Globus pallidus (tissue), 1 donor: ENCODE measurements around the gene CDHR5.
"Not testable (repeated sequence)": the region's sequence is repeated elsewhere in the genome, so short reads cannot be mapped to it uniquely, and the experiment has no call there.

Experiments
- DNase-seq: peaks from one replicate; pipeline ENCODE4 v3.0.0-alpha.2; 2015; ENCODE audit warnings: low spot score

CDHR5 gene

DNA sequence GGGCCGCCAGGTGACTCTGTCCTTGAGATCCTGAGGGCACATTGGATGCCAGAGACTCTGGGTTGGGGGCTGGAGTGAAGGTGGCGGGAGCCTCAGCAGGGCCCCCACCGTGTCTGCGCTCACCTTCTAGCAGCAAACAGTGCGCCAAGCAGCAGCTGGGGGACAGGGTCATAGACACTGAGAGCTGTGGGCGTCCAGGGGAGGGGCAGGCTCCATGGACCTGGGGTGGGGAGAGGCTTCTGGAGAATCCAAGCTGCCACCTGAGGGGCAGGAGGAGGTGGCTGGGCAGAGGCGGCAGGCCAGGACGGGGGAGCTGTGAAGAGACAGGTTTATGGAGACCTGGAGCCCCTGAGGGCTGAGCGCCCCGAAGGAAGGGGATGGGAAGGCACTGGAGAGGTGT lies 40.5 kb downstream of the CDHR5 start:
- no peak for DNase-seq

DNA sequence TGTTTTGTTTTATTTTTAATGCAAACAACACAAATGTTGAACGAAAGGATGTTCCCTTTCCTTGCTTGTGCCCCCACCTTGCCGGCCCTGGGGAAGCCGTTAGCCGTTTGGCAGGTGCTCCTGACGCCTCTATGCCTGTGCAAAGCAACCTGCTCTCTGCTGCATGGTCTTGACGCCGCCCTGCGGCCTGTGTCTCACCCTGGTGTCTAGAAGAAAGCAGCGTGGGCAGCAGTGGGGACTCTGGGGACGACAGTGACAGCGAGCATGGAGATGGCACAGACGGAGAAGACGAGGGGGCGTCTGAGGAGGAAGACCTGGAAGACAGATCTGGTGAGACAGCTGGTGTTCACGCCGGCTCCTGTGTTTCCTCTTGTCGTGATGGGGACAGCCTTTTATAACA lies 43.0 kb downstream of the CDHR5 start:
- DNase-seq, result no peak

DNA sequence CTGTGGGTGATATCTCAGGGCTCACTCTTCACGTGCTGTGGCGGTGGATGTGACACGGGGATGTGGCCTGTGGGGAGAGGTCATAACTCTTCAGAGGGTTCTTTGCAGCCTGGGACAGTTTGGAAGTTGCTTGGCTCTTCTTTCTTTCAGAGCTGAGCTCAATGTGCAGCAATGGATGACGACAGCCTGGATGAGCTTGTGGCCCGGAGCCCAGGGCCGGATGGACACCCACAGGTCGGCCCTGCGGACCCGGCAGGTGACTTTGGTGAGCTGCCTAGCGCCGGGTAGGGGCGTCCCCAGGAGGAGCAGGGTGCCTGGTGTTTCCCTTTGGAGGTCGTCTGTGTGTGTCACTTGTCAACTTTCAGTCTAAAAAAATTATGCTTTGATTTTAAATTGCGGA lies 43.4 kb downstream of the CDHR5 start:
- no peak for DNase-seq

DNA sequence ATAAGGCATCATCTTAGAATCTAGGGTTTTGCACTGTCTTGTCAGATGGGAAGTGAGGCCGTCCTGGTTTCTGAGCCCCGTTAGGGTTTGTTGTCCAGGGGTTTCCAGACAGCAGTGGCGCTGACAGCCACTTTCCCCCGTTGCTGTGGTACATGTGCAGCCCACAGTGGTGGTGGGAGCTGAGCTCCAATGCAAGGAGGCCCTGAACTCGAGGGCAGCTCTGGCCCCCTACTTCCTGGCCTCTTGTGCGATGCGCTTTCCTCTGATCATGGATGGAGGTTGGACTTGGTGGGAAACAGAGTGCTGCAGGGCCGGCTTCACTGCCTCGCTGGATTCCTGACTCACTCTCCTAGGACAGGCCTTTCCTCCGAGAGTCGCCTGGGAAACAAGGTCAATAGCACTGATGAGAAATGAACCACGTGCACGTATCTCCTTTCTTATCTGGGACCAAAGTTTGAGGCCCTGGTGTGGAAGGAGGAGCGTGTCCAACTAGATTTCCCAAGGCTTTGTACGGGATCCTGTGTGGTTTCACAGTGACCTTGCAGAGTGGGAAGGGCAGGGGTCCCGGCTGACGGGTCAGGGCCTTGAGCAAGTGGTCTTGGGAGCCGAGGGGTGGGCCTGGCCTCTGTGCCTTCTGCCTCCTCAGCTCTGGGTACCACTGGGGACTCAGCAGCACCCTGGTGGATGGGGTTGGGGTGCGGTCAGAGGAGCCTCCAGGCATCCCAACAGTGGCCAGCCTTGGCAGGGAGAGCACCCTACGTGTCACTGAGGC lies 44.7 kb downstream of the CDHR5 start:
- DNase-seq, result no peak

DNA sequence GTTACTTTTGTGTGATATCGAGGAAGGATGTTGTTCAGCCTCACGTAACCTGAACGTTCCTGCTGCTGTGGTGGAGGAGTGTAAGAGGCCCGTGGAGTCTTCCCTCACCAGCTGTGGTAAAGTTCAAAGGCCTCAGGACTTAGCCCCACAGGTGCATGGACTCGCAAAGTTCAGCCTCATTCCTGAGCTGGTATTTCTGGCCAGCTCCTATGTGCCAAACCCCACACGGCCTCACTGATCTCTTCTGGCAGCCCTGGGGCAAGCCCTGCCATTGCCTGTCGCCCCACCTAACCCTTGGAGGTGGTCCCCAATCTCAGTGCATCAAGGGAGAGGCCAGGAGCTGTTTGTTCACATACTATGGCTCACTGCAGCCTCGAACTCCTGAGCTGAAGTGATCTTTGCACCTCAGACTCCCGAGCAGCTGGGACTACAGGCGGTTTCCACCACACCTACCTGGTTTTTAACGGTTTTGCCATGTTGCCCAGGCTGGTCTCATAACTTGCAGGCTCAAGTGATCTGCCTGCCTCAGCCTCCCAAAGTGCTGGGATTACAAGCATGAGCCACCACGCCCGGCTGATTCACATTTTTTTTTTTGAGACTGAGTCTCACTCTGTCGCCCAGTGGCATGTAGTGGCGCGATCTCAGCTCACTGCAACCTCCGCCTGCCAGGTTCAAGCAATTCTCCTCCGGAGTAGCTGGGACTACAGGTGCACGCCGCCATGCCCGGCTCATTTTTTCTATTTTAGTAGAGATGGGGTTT lies 46.3 kb downstream of the CDHR5 start:
- no peak for DNase-seq

DNA sequence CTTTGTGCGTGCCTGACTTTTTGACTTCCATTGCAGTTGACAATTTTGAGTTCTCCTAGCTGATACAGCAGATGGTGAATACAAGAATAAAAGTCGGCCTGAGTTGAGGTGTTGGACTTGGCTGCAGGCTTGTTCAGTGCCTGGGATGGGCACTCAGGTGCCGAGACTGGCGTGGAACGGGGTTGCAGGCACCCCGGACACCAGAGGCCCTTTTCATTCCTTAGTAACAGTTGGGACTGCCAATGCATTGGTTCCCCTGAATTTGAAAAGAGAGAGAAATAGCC lies 47.2 kb downstream of the CDHR5 start:
- no peak for DNase-seq

DNA sequence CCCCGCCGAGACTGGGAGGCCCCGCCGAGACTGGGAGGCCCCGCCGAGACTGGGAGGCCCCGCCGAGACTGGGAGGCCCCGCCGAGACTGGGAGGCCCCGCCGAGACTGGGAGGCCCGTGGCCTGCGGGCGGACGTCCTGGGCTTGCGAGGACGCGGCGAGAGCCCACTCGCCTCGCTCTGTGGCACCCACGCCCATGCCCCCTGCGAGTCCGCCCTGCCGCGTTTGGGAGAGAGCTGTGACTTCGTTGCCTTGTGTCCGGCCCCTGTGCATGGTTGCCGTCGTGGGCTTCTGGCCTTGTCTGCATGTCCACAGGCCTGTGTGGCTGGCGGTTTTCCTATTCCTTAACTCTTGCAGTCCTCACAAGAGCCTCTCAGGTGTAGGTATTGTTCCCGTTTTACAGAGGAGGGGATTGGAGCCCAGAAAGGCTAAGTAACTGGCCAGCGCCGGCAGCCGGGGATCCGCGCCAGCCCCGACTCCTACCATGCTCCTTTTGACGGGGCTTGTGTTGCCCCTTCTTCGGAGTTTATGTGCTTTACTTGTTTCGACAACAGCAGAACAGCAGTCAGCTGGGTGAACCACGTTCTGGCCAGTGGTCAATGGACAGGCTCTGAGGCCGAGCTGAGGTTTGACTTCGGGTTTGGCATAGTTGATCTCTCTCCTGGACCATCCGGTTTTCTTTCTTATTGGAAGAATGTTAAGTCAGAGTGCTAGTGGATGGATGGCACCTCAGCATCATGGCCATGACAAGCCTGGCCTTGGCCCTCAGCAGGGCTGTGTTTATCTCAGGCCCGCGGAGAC lies 47.7 kb downstream of the CDHR5 start:
- no peak for DNase-seq

DNA sequence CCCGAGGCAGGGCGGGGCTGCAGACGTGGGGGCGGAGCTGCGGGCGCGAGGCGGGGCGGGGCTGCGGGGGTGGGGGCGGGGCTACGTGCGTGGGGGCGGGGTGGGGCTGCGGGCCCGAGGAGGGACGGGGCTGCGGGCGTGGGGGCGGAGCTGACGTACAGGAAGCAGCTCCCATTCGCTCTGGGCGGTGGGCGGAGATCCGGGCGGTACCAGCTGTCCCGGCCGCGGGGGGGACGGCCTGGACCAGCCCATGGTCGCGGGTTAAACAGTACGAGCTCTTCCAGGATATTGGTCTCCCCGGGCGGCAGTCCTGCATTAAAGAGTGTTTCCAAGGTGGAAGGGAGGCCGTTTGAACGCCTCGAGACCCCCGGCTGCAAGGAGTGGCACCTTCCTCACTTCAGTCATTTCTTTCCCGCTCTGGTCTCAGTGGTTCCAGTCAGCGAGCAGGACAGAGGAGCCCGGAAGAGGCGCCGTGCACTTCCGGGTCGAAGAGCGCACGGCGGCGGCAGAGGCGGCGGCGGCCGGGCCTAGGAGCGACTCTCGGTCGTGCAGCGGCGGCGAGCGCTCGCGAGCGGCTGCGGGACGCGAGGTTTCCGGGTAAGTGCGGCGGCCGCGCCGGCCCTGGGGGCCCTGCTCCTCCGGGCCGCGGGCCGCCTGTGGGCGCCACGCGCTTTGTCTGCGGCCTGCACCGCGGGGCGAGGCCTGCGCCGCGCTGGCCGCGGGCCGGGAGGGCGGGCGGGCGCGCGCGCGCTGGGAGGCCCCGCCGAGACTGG lies 48.6 kb downstream of the CDHR5 start, which contains the start of gene PHRF1:
Gene PHRF1, plus strand, starts transcription at position 475 of the 773 bp plus-strand sequence. CDS start 5,043 bp downstream, outside the sequence.
- peak; percentile 96 for DNase-seq

DNA sequence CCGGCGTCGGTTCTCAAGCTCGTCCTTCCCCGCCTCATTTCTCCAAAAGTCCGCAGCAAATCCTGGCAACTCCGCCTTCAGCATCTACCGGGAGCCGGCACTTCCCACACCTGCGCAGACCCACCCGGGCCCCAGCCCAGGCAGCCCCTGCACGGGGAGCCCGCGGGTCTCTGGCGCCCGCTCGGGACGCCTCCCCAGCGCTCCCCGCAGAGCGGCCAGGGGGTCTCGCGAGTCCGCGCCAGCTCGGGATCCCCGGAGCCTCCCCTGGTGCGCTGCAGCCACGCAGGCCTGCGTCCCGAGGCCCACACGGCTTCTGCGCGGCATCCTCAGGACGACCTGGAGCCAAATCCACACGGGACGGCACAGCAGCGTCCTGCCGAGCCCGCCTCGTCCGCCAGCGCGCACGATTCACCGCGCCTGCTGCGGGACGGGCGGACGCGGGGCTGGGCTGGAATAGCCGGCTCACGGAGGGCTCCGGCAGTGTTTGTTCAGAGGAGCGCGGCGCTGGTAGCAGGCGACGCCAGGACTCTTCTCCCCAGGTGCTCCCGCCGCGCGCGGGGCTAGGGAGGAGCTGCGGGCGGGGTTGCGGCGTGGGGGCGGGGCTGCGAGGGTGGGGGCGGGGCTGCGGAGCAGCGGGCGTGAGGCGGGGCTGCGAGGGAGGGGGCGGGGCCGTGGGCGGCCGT lies 49.3 kb downstream of the CDHR5 start:
- no peak for DNase-seq

DNA sequence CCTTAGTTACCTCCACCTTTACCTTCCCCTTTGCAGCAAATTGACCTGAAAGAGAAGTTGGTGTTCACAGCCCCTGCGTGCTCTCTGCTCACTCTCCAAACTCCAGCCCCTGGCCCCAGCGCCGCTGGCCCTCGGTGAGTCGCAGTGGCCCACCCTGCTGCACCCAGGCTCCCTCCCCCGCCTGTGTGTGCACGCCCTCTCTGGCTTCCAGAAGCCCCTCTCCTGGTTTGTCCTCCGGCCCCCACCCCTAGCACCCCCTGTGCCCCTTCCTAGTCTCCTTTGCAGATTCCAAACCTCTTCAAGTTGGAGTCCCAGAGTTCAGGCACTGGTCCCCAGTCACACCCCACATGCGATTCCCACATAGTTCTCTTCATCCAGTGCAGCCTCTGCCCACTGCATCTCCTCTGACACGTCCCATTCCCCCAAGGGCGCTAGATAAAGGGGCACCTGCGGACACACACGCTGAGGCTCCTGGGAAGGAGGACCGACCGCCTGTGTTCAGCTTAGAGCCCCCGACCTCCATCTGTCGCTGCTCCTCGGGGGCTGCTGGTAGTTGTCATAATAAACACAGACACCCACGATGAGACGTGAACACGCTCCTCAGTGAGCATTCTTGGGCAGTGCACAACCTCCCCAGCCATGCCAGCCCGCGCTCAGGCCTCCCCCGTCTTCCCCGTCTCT lies 50.0 kb downstream of the CDHR5 start:
- DNase-seq, result no peak

DNA sequence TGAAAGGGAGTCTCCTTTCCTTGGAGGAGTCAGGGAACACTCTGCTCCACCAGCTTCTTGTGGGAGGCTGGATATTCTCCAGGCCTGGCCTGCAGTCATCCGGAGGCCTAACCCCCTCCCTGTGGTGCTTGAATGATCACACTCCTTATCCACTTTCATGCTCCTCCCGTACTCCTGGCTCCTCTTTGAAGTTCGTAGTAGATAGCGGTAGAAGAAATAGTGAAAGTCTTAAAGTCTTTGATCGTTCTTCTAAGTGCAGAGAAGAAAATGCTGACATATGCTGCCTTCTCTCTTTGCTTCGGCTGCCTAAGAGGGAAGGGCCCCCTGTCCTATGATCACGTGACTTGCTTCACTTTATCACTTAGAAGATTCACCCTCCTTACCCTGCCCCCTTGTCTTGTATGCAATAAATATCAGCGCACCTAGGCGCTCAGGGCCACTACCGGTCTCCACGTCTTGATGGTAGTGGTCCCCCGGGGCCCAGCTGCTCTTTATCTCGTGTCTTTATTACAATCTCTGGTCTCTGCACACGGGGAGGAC lies 50.7 kb downstream of the CDHR5 start:
- DNase-seq, result not testable (repeated sequence)

DNA sequence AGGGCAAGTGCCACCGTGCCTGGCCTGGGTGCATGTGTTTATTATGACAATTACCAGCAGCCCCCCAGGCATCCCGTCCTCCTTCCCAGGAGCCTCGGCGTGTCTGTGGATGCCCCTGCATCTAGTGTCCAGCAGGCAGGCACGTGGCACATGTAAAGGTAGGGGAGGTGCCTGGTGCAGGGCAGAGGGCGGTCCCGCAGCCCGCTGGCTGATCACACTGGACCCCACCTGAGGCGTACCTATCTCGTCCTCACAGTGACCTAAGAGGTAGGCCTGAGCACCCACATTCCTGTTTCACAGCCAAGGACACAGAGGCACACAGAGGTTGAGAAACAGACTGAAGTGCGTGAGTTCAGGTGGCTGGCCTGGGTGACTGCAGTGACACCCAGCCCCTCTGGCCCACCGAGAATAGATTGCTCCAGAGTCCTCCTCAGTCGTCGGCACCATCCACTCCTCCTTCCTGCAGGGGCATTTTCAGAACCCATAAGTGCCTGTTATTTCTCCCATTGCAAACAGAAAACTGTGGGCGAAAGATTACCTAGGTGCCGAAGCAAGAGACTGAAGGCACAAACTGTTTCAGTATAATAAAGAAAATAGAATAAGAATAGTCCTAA lies 51.5 kb downstream of the CDHR5 start:
- no peak for DNase-seq

DNA sequence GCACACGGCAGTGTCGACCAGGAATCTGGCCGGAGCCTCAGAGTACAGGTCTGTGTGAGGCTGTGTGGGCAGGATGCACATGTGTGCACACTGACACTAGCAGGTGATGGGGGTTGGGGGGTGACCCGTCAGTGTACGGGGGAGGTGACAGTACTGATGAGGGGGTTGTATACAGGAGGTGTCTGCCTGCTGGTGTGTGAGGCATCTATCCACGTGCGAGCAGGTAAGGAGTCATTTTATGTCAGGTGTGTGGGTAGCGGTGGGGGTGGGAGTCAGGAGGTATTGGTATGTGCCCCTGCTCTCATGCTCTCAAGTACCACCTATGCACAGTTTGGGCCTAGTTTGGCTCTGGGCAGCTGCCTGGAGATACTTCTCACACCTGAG lies 53.0 kb downstream of the CDHR5 start:
- DNase-seq, result no peak

DNA sequence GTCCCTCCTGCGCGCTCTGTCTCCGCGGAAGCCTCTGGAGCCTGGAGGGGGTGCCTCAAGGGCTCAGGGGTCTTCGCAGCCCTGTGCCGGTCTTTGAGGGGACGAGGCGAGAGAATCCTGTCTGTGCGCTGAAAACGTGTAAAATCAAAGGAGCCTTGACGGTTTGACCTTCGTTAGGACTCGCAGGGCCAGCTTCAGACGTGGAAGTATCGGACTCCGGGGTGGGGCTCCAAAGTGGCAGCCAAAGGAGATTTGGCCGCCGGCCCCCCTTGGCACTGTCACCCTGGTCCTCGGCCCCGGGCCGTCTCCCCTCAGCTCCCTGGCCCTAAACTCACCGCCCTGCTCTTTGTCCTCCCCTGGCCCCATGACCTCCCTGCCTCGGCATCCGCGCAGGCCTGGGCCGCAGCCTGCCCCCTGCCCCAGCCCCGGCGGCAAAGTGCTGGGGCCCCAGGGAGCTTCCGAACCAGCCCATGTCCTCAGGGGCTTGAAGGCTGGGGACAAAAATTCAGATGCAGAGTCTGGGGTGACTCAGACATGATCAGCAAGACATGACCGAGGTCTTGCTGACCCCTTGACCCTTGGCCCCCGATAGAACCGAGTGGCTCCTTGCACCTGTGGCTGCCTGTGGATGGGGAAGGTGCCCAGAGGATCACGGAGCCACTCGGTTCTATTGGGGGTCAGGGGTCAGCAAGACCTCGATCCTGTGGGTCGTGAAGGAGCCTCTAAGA lies 55.4 kb downstream of the CDHR5 start:
- no peak for DNase-seq

DNA sequence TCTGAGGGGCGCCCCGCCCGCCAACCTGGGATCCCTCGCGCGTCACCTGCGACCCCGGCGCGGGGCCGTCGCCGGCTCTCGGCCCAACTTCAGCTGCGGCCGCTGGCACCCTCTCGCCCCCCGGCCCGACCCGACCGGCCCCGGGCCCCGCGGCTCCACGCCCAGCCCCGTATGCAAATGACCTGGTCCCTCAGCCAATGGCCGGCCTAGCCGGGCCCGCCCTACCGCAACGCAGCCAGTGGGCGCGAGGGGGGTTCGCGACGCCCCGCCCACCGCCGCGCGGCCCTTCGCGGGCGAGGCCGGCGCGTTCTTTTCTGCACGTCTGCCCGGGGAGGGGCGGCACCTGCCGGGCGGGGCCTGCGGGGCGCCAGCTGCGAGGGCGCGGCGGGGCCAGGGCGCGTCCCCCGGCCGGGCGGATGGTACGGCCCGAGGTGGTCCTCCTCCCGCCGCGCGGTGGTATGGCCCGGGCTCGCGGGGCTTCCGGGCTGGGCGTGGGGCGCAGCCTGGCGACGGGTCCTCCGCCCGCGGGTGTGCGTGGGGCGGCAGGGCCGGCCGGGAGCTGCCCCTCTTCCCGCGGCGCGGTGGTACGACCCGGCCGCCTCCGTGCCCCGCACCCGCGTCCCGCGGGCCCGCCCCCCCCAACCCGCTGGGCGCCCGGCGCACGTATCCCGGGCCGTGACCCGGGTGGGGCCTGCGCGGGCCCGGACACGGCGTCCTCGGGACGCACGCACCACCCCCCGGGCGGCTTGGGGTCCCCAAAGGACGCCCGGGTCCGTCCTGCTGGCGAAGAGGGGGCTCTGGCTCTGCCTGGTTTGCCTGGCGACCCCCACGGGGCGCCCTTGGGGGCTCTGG lies 56.2 kb downstream of the CDHR5 start:
- peak; percentile 86 for DNase-seq

DNA sequence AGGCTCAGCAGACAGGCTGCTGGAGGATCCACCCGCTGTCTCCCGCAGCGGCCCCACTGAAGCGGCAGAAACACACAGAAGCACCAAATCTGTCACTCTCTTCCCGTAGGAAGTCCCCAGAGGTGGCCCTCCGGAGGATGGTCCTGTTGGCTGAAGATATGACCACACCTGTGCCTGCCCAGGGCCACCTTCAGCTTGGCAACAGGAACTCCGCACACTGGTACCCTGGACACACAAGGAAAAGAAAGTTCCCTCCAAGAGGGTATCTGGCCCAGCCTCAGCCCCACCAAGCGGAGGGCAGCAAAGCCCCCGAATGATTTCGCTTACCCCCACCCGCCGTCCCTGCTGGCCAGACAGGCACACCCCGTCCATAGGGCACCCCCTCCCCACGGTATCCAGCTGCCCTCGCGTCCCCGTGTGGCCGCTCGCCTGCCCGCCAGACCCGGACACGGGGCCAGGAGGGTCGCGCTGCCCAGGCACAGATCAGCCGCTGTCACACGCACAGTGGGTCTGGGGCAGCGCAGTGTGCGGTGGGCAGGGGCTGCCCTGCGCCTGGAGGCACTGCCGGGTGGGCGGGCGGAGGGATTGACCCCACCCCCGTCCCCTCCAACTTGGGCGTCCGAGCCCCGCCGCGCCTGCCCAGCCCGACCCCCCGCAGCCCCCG lies 57.0 kb downstream of the CDHR5 start:
- DNase-seq, result no peak

DNA sequence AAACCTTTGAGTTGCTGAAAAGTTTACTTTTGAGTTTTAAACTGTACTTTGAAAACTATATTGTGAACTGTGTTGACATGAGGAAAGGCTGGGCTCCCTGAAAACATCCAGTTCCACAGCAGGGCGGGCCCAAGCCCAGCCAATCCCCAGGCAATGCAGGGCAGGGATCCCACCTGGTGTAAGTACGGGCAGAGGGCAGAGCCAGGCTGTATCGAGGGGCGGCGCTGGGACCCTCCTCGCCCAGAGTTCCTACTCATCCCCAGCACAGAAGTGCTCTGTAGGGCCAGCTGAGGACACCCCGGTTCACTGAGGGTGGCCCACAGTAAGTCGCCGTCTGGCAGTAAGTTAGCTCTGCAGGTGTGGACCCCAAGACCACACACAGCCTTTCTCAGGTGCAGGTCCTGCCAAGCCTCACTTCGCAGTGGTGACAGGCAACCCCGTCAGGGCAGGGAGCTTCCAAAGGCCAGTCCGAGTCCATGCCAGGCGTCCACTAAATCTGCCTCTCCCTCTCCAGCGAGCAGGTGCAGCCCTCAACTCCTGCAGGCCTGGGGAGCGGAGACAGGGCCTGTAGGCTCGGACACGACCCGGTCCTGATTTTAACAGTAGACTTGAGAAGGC lies 57.6 kb downstream of the CDHR5 start:
- DNase-seq, result no peak
